HG03025 (cell line): ENCODE results near the gene DPCD.

Experiments used
- ATAC-seq: cut with Tn5 transposase; IDR thresholded peaks from one replicate; pipeline ENCODE4 v1.9.1; 2021; ENCODE audit warnings: mild to moderate bottlenecking, moderate library complexity; ENCODE audit not compliant: unreplicated experiment, low FRiP score

DPCD gene

GRCh38 chr10:101587725-101588653 lies at the start of gene DPCD, which contains the start of gene POLL:
Gene DPCD, plus strand, starts transcription at chr10:101588321. Its CDS starts 16 bp downstream, at chr10:101588337.
Gene POLL, minus strand, starts transcription at chr10:101588257. Its CDS starts 897 bp downstream, at chr10:101587360.
- ATAC-seq = peak; percentile 81

GRCh38 chr10:101538446-101538845 lies 49.7 kb upstream of the DPCD start:
- ATAC-seq = no peak

GRCh38 chr10:101545898-101546297 lies 42.2 kb upstream of the DPCD start:
- no peak for ATAC-seq

- ATAC-seq = no peak
These were observed 37.2 kb upstream of the DPCD start for GRCh38 chr10:101550965-101551364.

GRCh38 chr10:101552442-101552841 lies 35.7 kb upstream of the DPCD start:
- ATAC-seq = no peak

- ATAC-seq = no peak
These were observed 30.6 kb upstream of the DPCD start for GRCh38 chr10:101557541-101557940.

GRCh38 chr10:101558204-101558603 lies 29.9 kb upstream of the DPCD start:
- no peak for ATAC-seq

GRCh38 chr10:101558671-101559595 lies 29.2 kb upstream of the DPCD start:
- ATAC-seq = no peak

- no peak for ATAC-seq
These were observed 28.4 kb upstream of the DPCD start for GRCh38 chr10:101559596-101560297.

GRCh38 chr10:101560298-101561067 lies 27.6 kb upstream of the DPCD start:
- ATAC-seq = no peak

- ATAC-seq = no peak
These were observed 26.8 kb upstream of the DPCD start for GRCh38 chr10:101561068-101561915.

- ATAC-seq = no peak
These were observed 25.9 kb upstream of the DPCD start for GRCh38 chr10:101562231-101562630.

- no peak for ATAC-seq
These were observed 25.1 kb upstream of the DPCD start for GRCh38 chr10:101563007-101563406.

- no peak for ATAC-seq
These were observed 24.6 kb upstream of the DPCD start for GRCh38 chr10:101563497-101564040.

GRCh38 chr10:101564490-101564991 lies 23.6 kb upstream of the DPCD start:
- ATAC-seq = no peak

GRCh38 chr10:101565370-101565900 lies 22.7 kb upstream of the DPCD start:
- ATAC-seq = no peak

- no peak for ATAC-seq
These were observed 22.2 kb upstream of the DPCD start for GRCh38 chr10:101565936-101566332.
